Activated T-cell treated with anti-CD3 and anti-CD28 coated beads, Interleukin-2, amount 50 U/mL, for 72 hours (primary cell): ENCODE data around the gene ZNF69. TPM values are rescaled to one million over a fixed set of nuclear protein-coding genes. Genes with fewer than 3 reads are reported as not detected.
"Not testable (repeated sequence)": the region's sequence is repeated elsewhere in the genome, so short reads cannot be mapped to it uniquely, and the experiment has no call there.

Source experiments
- ATAC-seq, 2 donors: fragments of 150-1000 bp; cut with Tn5 transposase; replicated peaks in 1 of 2; 2 replicates each; pipeline ENCODE4 v1.10.0; 2021; ENCODE audit warnings: moderate library complexity in 2 of 2, mild to moderate bottlenecking in 1 of 2
- DNase-seq, 2 donors: peaks; one replicate each; pipeline ENCODE4 v3.0.0; 2021 to 2022; ENCODE audit warnings: mixed read lengths in 1 of 2
- H3K27ac Mint-ChIP-seq: one replicate; pipeline ENCODE4 v1.8.0; 2022; ENCODE audit warnings: mild to moderate bottlenecking, moderate library complexity, mixed read lengths
- H3K27me3 Mint-ChIP-seq: one replicate; pipeline ENCODE4 v1.8.0; 2022; ENCODE audit warnings: low read depth, mixed read lengths
- H3K36me3 Mint-ChIP-seq, 2 donors: one replicate each; pipeline ENCODE4 v1.8.0; 2022; ENCODE audit warnings: mixed read lengths in 2 of 2, mild to moderate bottlenecking in 1 of 2; ENCODE audit not compliant: insufficient read depth in 2 of 2
- H3K4me1 Mint-ChIP-seq: one replicate; pipeline ENCODE4 v1.8.0; 2022; ENCODE audit warnings: low read depth, mixed read lengths
- H3K4me3 Mint-ChIP-seq, 2 donors: one replicate each; pipeline ENCODE4 v1.8.0; 2022; ENCODE audit warnings: mild to moderate bottlenecking in 2 of 2, mixed read lengths in 2 of 2, moderate library complexity in 2 of 2
- H3K9me3 Mint-ChIP-seq, 2 donors: one replicate each; pipeline ENCODE4 v1.8.0; 2022; ENCODE audit warnings: mixed read lengths in 2 of 2
- total RNA-seq, 2 donors: library from RNA; stranded (reverse); gene quantifications; one replicate each; pipeline ENCODE4 v1.2.3, GENCODE V29; 2022

The ZNF69 gene
- 1 to 10 TPM; 2.0 to 2.6 TPM for total RNA-seq

- DNase-seq: peak; percentile 59 to 65
- peaks cover 18% of the 10 kb centered on the region for H3K4me1 Mint-ChIP-seq
These were observed at the start of gene ZNF69 for GRCh38 chr19:11887611-11888531. Gene ZNF69 (plus strand): TSS chr19:11887782. CDS start chr19:11887924, 142 bp downstream.

GRCh38 chr19:11843722-11844121 is 43.9 kb upstream of the ZNF69 start:
- no peak for ATAC-seq
- H3K27me3 Mint-ChIP-seq: no peaks in the 10 kb centered on the region
- peaks cover 31% of the 10 kb centered on the region for H3K4me1 Mint-ChIP-seq
- H3K9me3 Mint-ChIP-seq: peaks cover 0 to 7% of the 10 kb centered on the region in 2 donors
- no peak overlapping the region for H3K27ac Mint-ChIP-seq
- H3K4me3 Mint-ChIP-seq: no peak overlapping the region
- DNase-seq: no peak
- peaks cover 5 to 6% of the 10 kb centered on the region in 2 donors for H3K36me3 Mint-ChIP-seq

More at GRCh38 chr19:11887611-11888531, at the start of gene ZNF69:
- Mint-ChIP-seq H3K36me3 (peaks cover 2 to 3% of the 10 kb centered on the region in 2 donors), H3K9me3 (peaks cover 2 to 3% of the 10 kb centered on the region in 2 donors), H3K27me3 (no peaks in the 10 kb centered on the region), H3K4me3 (peak within 1 kb of the TSS; percentile 89 to 90), H3K27ac (peak within 1 kb of the TSS; percentile 22)
- peak; percentile 91 to 94 for ATAC-seq

- H3K9me3 Mint-ChIP-seq, H3K27ac Mint-ChIP-seq, H3K27me3 Mint-ChIP-seq, DNase-seq, ATAC-seq: not testable (repeated sequence)
- Mint-ChIP-seq H3K4me1 (peaks cover 31% of the 10 kb centered on the region), H3K4me3 (peak overlapping the region; percentile 87 to 89), H3K36me3 (peaks cover 12 to 24% of the 10 kb centered on the region in 2 donors)
These were observed 40.0 kb upstream of the ZNF69 start for GRCh38 chr19:11847615-11848014.

GRCh38 chr19:11848200-11848593 is 39.4 kb upstream of the ZNF69 start:
- Mint-ChIP-seq H3K4me3 (peak overlapping the region; percentile 87 to 89), H3K27me3 (no peaks in the 10 kb centered on the region), H3K9me3 (peaks cover 0 to 6% of the 10 kb centered on the region in 2 donors), H3K36me3 (peaks cover 14 to 20% of the 10 kb centered on the region in 2 donors), H3K4me1 (peaks cover 26% of the 10 kb centered on the region), H3K27ac (no peak overlapping the region)
- DNase-seq: no peak
- ATAC-seq: peak in 1 of 2 donors; percentile 40

DNA sequence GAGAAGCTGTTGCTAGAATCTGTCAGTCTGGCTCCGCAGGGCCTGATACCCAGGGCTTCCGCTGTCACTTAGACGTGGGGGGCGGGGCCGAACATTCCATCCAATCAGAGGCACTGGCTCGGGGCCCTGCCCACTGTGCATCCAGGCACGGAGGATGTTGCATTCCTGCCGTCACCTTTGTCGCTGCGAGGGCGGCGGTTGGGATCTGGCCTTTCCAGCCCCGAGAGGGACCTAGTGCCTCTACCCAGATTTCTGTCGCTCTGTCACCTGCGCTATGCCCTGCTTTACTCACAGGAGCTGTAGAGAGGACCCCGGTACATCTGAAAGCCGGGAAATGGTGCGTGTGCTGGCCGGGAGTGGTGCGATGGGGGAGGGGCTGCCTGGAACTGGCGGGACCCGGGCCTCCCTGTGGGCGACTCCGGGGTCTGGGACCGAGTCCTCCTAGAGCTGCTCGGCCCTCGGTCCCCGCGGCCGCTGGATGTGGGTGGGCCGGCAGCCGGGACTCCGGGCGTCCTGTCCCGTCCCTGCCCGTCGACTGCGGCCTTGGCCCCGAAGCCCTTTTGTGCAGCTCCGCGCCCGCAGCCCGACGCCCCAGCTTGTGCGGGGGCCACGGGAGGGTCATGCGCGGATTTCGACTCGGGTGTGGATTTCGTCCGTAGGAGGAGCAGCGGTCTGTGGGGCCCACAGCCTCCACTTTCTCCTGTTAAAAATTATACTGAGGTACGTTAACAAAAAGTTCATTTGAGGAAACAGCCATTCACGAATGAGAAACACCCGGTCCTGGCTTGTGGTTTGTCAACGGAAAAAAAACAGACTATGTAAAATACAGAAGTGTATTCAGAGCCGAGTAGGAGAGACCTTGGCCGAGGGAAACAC is 38.8 kb upstream of the ZNF69 start, which contains the start of gene ZNF439:
ZNF439 (plus strand) TSS at position 133 of the 876 bp plus-strand sequence; CDS start at position 275, 142 bp downstream.
- ATAC-seq (peak; percentile 99 to 100), DNase-seq (peak; percentile 90 to 94)
- peaks cover 0 to 5% of the 10 kb centered on the region in 2 donors for H3K9me3 Mint-ChIP-seq
- H3K36me3 Mint-ChIP-seq: peaks cover 13 to 20% of the 10 kb centered on the region in 2 donors
- H3K4me1 Mint-ChIP-seq: peaks cover 20% of the 10 kb centered on the region
- peak within 1 kb of the TSS; percentile 87 to 89 for H3K4me3 Mint-ChIP-seq
- H3K27me3 Mint-ChIP-seq: no peaks in the 10 kb centered on the region
- H3K27ac Mint-ChIP-seq: peak within 1 kb of the TSS; percentile 8

DNA sequence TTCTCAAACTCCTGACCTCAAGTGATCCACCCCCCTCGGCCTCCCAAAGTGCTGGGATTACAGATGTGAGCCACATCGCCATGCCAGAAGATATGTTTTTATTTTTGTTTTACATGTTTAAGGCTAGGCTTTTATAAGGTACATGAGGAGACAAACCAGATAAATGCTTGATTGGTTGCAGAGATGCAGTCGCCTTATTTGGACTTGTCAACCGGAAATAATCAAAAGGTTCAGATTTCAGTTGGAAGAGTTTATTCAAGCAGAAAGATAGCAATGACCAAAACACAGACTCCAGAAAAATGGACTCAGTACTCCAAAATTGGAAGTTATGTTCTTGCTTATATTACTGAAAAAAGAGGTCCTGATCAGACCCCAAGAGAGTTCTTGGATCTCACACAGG is 37.3 kb upstream of the ZNF69 start:
- peaks cover 0 to 14% of the 10 kb centered on the region in 2 donors for H3K9me3 Mint-ChIP-seq
- H3K27ac Mint-ChIP-seq, H3K27me3 Mint-ChIP-seq, DNase-seq, ATAC-seq: not testable (repeated sequence)
- H3K4me3 Mint-ChIP-seq: peak overlapping the region in 1 of 2 donors; percentile 87
- peaks cover 21 to 28% of the 10 kb centered on the region in 2 donors for H3K36me3 Mint-ChIP-seq
- H3K4me1 Mint-ChIP-seq: peaks cover 20% of the 10 kb centered on the region

GRCh38 chr19:11853358-11853757 is 34.2 kb upstream of the ZNF69 start:
- no peak overlapping the region for H3K27ac Mint-ChIP-seq
- H3K36me3 Mint-ChIP-seq: peaks cover 30 to 43% of the 10 kb centered on the region in 2 donors
- H3K27me3 Mint-ChIP-seq: no peaks in the 10 kb centered on the region
- H3K9me3 Mint-ChIP-seq: peaks cover 0 to 20% of the 10 kb centered on the region in 2 donors
- ATAC-seq: no peak
- no peak overlapping the region for H3K4me3 Mint-ChIP-seq
- H3K4me1 Mint-ChIP-seq: peaks cover 11% of the 10 kb centered on the region
- DNase-seq: no peak

DNA sequence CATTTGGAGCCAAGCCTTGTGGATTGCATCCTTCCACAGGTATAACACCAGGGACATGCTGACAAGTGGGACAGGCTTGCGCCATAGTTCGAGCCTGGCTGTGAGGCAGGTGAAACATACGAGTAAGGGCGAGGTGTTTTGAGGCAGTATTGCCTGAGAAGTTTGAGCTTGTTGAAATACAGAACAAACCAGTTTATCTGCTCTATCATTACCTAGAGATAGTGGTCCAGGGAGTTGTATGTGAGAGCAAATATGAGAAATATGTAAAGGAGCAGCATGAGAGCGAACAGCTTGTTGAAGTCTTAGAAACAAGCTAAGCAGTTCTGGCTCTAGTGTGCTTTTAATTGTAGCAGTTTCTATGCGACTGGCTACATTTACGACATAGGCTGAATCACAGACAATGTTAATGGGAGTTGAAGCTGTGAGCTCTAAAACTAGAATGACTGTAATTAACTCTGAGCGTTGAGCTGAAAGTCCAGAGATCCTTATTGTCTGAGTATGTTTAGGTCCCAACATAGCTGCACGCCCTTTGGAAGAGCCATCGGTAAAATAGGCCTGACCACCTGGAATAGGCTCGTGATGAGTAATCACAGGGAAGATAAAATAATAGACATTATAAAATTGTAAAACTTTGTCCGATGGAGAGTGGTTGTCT is 30.9 kb upstream of the ZNF69 start:
- no peak overlapping the region for H3K27ac Mint-ChIP-seq
- ATAC-seq (no peak), DNase-seq (no peak)
- no peak overlapping the region for H3K4me3 Mint-ChIP-seq
- H3K4me1 Mint-ChIP-seq: no peaks in the 10 kb centered on the region
- peaks cover 8 to 32% of the 10 kb centered on the region in 2 donors for H3K9me3 Mint-ChIP-seq
- no peaks in the 10 kb centered on the region for H3K27me3 Mint-ChIP-seq
- peaks cover 35 to 51% of the 10 kb centered on the region in 2 donors for H3K36me3 Mint-ChIP-seq

DNA sequence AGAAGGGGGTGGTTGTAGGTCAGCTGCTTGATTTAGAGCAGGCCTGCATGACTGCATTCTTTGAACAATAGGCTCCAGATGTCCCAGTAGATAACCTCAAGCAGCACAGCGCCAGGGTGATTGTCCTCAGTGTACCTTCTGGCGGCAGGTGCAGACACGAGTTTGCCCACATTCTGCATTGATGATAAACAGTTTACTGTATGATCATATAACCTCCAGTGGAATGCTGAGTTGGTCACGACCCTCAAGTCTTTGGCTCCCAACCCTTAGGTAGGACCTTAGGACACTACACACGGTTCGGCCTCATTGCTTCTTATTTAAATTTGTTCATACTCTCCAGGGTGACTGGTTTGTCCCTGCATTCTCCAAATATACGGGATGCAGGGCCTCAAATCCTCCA is 26.9 kb upstream of the ZNF69 start:
- ATAC-seq: no peak
- H3K9me3 Mint-ChIP-seq: peaks cover 12 to 27% of the 10 kb centered on the region in 2 donors
- no peak overlapping the region for H3K4me3 Mint-ChIP-seq
- no peaks in the 10 kb centered on the region for H3K4me1 Mint-ChIP-seq
- H3K27ac Mint-ChIP-seq: no peak overlapping the region
- DNase-seq: no peak
- no peaks in the 10 kb centered on the region for H3K27me3 Mint-ChIP-seq
- peaks cover 27 to 71% of the 10 kb centered on the region in 2 donors for H3K36me3 Mint-ChIP-seq

DNA sequence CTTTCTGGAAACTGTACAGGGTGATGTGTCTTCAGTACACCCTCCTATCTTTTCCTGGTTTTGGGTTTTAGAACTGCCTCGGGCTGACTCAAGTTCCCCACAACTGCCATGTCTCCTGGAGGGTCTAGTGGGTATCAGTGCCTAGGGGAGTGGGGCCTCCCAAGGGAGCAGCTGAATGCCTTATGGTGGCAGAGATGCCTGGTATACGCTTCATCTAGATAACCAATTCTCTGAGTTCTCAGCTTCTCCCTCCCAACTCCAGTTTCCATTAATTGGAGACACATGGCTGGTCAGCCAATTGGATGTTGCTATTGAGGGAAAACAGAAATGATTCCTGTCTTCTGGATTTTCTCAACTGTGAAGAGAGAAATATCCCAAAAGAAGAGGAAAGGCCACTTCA is 26.3 kb upstream of the ZNF69 start:
- peaks cover 27 to 71% of the 10 kb centered on the region in 2 donors for H3K36me3 Mint-ChIP-seq
- no peak overlapping the region for H3K4me3 Mint-ChIP-seq
- peaks cover 12 to 26% of the 10 kb centered on the region in 2 donors for H3K9me3 Mint-ChIP-seq
- H3K4me1 Mint-ChIP-seq: no peaks in the 10 kb centered on the region
- H3K27ac Mint-ChIP-seq: no peak overlapping the region
- no peaks in the 10 kb centered on the region for H3K27me3 Mint-ChIP-seq
- no peak for DNase-seq
- ATAC-seq: no peak

GRCh38 chr19:11867766-11868165 is 19.8 kb upstream of the ZNF69 start:
- H3K4me3 Mint-ChIP-seq, ATAC-seq, DNase-seq, H3K4me1 Mint-ChIP-seq, H3K27ac Mint-ChIP-seq, H3K27me3 Mint-ChIP-seq: not testable (repeated sequence)
- peaks cover 33 to 65% of the 10 kb centered on the region in 2 donors for H3K36me3 Mint-ChIP-seq
- H3K9me3 Mint-ChIP-seq: peaks cover 21 to 26% of the 10 kb centered on the region in 2 donors

GRCh38 chr19:11868188-11868587 is 19.4 kb upstream of the ZNF69 start:
- DNase-seq (no peak), ATAC-seq (no peak)
- H3K36me3 Mint-ChIP-seq: peaks cover 31 to 65% of the 10 kb centered on the region in 2 donors
- no peak overlapping the region for H3K27ac Mint-ChIP-seq
- H3K4me1 Mint-ChIP-seq: no peaks in the 10 kb centered on the region
- no peaks in the 10 kb centered on the region for H3K27me3 Mint-ChIP-seq
- no peak overlapping the region for H3K4me3 Mint-ChIP-seq
- H3K9me3 Mint-ChIP-seq: peaks cover 21 to 25% of the 10 kb centered on the region in 2 donors
